ENCODE results near the gene PDILT.
"Not testable (repeated sequence)": the region's sequence is repeated elsewhere in the genome, so short reads cannot be mapped to it uniquely, and the experiment has no call there.

Gene PDILT

DNA sequence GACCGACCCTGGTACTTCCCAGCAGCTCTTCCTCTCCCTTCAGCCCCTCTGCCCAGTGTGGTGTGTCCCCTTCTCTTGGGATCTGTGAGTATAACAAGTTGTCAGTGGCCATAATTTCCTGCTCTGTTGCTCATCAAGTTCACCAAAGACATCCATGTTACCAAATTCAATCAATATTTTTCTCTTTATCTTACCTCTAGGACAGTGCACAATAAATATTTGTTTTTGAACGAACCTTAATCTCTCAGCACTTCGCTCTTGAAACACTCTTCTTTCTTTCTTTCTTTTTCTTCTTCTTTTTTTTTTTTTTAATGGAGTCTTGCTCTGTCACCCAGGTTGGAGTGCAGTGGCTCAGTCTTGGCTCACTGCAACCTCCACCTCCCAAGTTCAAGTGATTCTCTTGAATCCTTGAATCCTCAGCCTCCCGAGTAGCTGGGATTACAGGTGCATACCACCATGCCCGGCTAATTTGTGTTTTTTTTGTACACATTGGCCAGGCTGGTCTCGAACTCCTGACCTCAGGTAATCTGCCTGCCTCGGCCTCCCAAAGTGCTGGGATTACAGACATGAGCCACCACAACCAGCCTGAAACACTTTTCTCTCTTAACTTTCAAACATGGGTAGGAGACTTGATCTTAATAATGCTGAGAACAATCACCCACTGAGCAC, 49.3 kb downstream of the PDILT start:
- DNase-seq, result no peak

DNA sequence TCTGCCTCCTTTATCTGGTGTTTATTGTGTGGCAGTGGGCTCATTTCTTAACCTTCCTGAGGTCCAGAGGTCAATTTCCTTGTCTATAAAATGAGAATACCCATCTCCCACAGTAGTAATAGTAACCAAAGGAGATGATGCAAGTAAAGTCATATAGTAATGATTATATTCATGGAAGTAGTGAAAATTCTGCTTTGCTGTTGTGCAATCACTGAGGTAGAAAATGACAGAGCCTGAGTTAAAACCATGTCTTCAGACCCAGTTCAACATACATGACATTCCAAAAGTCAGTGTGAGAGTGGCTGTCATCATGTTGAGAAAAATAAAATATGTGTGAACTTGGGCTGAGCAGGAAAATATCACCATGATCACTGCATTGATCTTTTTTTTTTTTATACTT, 51.2 kb downstream of the PDILT start:
- DNase-seq, result no peak

DNA sequence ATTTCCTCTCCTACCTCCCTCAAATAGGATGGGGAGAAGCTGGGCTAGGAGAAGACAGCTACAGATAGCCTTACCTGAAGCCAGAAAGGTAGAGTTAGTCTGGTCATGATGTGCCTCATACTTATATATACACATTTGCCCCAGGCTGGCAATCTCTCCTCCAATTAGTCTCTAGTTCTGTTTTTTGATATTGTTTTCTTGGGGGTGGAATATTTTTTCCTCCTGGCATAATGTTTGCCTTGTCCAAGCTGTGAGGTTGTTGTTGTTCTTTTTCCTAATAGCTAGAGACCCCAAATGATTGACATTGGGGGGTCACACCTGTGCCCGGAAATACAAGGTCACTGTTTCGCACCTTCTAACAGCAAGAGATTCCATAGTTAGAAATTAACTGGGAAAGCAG, 51.9 kb downstream of the PDILT start, which contains the start of gene UMOD:
Gene UMOD, minus strand, starts transcription at position 101 of the 400 bp plus-strand sequence. CDS start 1,978 bp downstream, outside the sequence.
- no peak for DNase-seq

- DNase-seq, result no peak
Measured at GRCh38 chr16:20349615-20350014, 54.9 kb downstream of the PDILT start.

GRCh38 chr16:20348365-20349185, 56.0 kb downstream of the PDILT start:
- DNase-seq, result no peak

DNA sequence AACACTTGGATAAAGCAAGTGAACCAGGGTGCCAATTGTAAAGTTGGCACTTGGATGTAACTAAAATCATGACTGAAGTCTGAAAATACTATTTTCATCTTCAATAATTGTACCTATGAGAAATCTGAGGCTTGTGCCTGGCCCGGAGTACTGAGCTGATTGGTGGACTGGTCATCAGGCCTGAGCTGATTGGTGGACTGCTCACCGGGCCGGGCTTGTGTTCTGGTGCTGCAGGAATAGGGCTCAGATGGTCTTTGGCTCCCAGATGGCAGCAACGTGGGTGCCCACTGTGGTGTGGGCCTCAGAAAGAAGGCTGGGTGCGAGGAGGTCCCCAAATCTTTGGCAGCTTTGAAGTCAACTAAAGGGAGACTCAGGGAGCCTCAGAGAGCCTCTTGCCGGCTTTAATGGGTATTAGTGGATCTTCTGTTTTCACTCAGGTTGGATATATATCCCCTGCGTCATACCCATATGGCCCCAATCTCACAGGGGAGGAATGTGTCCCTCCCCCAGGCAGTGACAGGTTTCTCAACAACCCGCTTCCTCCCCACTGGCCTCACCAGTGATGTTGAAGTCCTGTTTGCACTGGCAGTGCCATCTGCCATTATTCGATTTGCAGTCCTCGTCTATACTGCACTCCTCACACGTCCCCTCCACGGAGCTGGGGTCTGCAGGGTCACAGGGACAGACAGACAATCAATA, 56.7 kb downstream of the PDILT start:
- no peak for DNase-seq

DNA sequence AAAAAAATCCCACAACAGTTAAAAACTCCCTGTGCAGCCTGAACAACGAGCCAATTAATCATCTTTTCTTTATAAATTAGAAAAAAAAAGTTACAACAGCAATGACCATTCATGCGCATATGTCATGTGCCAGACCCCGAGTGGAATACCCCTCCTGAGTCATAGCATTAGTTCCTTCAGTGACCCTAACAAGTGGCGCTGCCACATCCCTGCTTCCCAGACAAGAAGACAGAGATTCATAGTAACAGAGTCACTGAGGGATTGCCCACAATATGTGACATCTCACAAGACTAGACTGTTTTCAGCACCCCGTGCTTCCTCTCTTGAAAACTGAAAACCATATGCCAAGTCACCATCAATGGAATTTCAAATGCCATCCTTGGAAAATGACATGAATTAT, 59.9 kb downstream of the PDILT start:
- DNase-seq, result no peak

DNA sequence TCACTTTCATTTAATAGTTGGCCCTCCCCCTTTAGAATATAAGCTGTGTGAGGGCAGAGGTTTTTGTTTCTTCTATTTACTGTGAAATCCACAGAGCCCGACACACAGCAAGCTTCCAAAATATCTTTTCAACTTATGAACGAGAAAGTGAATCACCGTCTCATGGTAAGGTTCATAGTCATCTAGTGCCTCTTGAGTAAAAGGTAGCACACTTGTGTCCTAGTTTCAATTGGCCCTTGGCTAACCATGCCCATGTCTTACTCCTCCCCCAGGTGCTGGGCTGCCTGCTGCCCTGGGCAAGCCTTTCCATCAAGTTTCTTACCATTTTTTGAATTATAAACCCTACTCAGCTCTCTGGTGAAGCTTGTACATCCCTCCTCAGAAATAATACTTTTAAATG, 64.8 kb downstream of the PDILT start:
- DNase-seq, result no peak

DNA sequence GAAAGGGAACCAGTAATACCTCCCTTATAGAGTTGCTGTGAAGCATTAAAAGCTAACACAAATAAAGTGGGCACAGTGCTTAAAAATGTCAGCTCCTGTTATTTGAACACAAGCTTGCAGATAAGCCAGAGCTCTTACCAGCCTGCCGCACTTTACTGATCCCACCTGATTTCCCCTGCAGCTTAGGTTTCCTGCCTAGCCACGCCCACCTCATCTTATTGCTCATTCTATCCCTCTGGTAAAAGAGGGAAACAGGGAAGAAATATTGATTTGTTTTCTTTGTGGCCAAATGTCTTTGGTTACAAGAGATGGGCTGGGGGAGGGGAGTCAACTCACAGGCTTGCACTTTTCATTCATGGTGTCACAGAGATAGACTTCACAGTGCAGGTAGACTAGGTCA, 67.6 kb downstream of the PDILT start:
- DNase-seq, result no peak

DNA sequence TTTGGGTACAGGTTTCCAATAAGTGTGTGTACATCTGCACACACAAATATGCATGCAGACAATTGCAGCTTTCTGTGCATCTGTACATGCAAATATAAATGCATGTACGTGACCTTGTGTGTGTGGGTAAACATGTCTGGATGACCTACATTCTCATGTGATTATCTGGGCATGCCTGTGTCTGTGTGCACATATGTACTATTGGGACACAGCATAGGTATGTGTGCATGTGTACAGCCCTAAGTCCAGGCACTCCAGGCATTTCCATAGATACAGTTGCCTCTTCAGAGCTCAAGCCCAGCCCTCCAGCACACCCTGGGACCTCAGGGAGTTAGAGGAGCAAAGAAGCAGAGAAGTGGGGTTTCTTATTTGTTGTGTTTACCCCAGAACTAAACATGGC, 70.1 kb downstream of the PDILT start:
- DNase-seq, result no peak

- DNase-seq, result no peak
Measured at GRCh38 chr16:20333120-20333519, 71.4 kb downstream of the PDILT start.

DNA sequence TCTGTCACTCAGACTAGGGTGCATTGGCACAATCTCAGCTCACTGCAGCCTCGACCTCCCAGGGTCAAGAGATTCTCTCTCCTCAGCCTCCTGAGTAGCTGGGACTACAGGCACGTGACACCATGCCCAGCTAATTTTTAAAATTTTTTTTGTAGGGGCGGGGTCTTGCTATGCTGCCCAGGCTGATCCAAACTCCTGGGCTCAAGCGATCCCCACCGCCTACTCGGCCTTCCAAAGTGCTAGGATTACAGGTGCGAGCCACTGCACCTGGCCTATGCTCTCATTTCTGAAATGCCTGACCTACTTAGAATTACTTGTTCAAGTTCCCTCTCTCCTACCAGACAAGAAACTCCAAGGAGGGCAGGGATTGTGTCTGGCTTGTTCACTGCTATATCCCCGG, 72.1 kb downstream of the PDILT start:
- no peak for DNase-seq

DNA sequence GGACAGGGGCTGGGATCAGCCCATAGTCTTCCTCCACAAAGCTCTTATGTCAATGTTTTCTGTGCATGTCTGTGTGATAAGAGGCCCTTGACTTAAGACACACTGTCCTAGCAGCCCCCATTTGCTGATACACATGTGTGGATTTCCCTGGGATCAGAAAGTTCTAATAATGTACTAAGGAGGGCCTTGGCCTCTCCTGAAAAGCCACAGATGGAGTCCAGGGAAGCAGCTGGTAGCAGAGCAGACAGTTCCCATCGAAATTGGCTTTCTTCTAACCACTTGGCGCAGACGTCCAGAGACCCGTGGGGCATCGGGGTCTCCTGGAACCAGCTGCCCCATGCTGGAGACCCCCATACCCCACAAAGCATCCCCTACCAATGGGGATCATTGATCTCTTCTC, 72.9 kb downstream of the PDILT start:
- DNase-seq, result no peak

DNA sequence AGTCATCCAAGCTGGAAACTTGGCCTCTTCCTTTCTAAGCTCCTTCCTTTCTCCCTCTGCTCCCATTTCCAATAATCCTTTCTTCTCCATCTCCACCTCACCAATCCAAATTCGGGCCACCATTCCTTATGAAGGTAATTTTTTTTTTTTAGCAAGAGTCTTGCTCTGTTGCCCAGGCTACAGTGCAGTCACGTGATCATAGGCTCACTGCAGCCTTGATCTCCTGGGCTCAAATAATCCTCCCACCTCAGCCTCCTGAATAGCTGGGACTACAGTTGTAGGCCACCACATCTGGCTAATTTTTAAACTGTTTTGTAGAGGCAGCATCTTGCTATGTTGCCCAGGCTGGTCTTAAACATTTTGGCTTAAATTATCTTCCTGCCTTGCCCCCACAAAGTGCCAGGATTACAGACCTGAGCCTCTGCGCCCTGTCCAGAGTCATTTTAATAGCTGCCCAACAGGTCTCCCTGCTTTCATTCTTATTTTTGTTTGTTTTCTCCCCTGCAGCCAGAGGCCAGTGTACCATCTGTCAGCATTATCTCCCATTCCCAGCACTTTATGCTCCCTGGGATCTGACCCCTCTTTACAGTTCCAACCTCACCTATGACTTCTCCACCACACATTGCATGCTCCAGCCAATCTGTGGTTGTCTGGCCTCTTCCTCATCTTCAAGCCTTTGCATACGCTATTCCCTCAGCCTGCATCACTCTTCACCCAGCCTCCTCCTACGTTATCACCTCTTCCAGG, 75.0 kb downstream of the PDILT start:
- no peak for DNase-seq

GRCh38 chr16:20327444-20328041, 77.0 kb downstream of the PDILT start, which contains the start of gene GP2:
Gene GP2, minus strand, starts transcription at chr16:20327513. Its CDS starts 1,082 bp downstream, at chr16:20326431.
- DNase-seq, result no peak

DNA sequence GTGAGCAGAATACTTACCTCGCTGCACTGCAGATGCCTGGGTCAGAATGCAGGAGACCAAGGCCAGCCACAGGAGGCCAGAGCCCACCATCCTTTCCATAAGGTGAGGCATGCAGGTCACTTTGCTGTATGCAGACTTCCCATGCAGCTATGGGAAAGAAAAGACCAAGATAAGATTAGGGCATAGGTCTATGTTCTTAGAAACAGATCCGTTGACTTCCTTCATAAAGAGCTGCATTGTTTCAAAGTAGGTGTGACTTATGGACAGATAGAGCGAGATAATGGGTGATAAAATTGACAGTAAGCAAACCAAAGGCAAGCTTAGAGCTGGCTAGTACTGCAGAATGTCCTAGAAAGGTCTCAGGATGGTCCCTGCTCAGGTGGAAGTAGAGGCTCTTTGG, 78.2 kb downstream of the PDILT start:
- no peak for DNase-seq

DNA sequence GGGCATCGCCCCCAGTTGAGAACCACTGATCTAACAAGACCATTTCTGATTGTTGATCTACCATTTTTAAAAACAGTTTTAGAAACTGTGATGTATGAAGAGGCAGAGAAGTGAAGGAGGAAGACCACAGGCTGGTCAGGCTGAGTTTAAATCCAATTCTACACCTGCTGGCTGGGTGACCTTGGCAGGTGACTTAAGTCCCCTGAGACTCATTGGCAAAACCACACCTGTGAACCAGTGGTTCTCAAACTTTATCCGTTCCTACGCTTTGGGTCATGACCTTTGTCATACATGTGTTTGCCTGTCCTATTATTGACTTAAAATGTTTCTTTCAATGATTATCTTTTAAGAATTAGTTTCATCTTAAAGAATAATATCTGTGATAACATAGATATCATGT, 79.5 kb downstream of the PDILT start:
- DNase-seq, result no peak

GRCh38 chr16:20323591-20324117, 80.9 kb downstream of the PDILT start:
- DNase-seq, result no peak

GRCh38 chr16:20322696-20323095, 81.8 kb downstream of the PDILT start:
- DNase-seq, result no peak

DNA sequence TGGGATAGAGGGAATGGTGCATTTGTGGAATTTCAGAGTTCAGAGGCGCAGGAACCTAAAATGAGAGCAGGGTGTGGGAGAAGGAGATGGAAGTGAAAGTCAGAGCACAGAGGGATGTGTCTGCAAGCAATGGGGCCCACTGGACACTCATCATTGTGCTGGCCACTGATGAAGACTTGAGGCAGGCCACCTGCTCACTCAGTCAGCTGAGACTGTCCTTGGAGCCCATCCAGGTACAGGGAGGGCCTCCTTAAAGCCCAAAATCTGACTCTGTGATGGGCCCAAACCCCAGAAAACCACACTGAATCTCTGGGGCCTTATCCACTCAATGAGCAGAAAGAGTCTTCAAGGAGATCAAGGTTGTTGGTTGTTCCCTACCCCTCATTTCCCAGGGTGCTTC, 82.9 kb downstream of the PDILT start:
- DNase-seq, result no peak

DNA sequence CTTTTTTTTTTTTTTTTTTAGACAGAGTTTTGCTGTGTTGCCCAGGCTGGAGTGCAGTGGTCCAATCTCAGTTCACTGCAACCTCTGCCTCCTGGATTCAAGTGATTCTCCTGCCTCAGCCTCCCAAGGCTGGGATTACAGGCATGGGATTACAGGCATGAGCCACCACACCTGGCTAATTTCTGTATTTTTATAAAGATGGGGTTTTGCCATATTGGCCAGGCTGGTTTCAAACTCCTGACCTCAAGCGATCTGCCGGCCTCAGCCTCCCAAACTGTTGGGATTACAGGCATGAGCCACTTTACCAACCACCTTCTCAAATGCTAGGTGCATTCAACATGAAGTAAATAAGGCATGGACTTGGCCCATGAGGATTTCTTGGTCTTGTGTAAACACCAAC, 83.5 kb downstream of the PDILT start:
- not testable (repeated sequence) for DNase-seq

DNA sequence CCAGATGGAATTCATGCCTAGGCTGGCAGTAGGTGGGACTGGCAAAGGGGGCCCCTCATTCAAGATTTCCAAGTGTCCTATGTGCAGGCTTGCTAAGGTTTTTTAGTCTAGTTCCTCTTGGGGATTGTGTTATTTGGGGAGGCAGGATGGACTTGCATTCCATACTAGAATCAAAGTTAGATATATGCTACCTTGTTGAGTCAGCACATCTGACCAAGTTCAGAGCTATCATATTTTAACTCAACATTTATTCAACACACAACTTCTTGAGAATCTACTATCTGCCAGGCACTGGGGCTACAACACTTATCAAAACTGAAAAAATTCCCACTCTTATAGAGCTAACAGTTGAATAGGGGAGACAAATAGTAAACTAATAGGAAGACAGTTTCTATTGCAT, 83.9 kb downstream of the PDILT start:
- no peak for DNase-seq

Data from SIG-M5 (cell line).